ENCODE data around the gene NCOR2.

The NCOR2 gene

DNA sequence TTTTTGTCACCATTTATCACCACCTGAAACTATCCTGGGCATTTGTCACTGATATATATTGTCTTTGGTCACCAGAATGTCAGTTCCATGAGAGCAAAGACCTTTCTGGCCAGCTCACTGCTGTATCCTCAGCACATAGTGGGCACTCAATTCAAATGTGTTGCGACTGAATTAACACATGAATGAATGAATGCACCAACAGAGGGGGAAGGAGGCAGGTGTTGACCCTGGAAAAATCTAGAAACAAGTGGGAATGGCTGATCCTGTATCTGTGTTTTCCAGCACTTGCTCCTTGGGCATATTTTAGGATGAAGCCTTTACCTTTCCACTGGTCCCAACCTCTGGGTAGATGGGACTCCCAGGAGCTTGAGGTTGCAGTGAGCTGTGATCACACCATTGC is 3.4 kb upstream of the NCOR2 start:
- DNase-seq (ENCODE audit: low spot score): no peak
- in situ Hi-C loops (cut with MboI; ENCODE audit: low sequenced_read_pairs, unreplicated experiment): no loop called here

DNA sequence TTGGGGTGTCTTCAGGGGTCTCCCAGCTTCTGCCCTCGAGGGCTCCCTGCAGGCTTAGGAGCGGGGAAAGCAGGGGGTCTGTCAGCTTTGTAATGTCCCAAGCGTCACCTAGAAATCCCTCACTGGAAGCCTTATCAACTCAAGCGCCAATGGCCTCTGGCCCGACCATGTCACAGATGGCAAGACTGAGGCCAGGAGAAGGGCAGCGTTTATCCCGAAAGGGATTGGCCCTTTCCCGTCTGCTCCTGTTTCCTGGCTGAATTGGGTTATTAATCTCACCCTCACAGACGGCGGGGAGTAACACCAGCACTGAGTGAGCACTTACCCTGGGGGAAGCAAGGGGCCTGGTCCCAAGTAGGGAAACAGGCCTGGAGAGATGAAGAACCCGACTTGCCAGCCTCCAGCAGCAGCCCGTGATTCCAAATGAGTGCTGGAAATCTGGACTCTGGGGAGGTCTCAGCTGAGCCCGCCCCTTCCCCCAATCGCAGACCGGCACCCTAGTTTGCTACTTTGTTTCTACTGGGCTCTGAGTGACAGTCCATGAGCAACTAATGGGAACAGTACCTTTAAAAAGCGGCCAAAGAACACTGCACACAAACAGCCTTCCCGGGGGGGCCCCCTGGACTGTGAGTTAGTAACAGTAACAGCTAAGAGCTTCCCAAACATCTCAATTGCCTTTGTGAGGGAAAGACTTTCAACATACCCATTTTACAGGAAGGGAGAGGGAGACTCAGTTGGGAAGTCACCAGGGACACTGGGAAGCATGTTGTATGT is 2.1 kb upstream of the NCOR2 start:
- TF ChIP-seq, protein P1, sequence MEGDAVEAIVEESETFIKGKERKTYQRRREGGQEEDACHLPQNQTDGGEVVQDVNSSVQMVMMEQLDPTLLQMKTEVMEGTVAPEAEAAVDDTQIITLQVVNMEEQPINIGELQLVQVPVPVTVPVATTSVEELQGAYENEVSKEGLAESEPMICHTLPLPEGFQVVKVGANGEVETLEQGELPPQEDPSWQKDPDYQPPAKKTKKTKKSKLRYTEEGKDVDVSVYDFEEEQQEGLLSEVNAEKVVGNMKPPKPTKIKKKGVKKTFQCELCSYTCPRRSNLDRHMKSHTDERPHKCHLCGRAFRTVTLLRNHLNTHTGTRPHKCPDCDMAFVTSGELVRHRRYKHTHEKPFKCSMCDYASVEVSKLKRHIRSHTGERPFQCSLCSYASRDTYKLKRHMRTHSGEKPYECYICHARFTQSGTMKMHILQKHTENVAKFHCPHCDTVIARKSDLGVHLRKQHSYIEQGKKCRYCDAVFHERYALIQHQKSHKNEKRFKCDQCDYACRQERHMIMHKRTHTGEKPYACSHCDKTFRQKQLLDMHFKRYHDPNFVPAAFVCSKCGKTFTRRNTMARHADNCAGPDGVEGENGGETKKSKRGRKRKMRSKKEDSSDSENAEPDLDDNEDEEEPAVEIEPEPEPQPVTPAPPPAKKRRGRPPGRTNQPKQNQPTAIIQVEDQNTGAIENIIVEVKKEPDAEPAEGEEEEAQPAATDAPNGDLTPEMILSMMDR (IDR thresholded peaks at IDR 0.05; ENCODE audit: borderline replicate concordance, control extremely low read depth, extremely low read depth, insufficient read depth, missing control alignments): no peak
- no peak for DNase-seq (ENCODE audit: low spot score)
- in situ Hi-C loops (cut with MboI; ENCODE audit: low sequenced_read_pairs, unreplicated experiment): loop anchor here (10.0 kb wide), 1 partner anchor 195 kb away; no protein-coding TSS in a partner anchor

More for the DNA sequence above, 3.4 kb upstream of the NCOR2 start:
- TF ChIP-seq, protein P1 (IDR thresholded peaks at IDR 0.05; ENCODE audit: borderline replicate concordance, control extremely low read depth, extremely low read depth, insufficient read depth, missing control alignments): no peak

DNA sequence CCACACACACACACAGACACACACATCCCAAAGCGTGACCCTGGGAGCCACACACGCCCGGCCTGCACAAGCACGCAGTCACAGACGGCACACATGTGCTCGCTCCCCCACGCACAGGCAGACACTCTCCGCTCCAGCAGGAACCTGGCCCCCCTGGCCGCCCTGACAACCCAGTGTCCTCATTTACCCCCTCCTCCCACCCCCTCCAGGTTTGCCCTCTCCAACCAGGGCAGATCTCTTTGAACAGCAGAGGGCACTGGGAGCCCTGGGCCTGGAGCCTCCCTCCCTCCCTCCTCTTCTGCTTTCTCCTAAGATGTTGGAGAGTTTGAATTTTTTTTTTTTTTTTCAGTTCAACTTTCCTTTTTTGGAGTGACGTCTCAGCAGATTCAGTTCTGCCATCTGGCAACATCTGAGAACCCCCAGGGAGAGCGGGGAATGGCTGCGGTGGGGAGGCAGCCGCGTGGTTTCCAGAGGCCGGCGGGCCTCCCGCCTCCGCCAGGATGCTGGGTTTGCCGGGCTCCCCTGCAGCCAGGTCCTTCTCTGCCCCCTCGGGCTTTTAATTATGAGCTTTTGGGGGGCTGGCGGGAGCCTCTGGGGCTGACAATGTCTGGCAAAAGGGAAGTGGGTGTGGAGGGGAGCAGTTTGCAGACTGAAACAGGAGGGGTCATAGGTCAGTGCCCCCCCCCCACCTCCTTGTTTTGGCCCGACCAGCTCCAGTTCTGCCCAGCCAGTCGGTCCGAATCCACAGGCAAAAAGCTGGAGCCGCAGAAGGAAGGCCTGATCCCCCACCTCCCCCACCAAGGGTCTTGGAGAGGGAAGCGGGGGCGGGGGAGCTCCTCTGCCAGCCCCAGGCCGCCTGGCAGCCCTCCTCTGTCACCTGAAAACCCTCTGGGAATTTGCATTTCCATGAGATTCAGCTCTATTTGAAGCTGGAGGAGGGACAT is 1.3 kb upstream of the NCOR2 start:
- DNase-seq (ENCODE audit: low spot score): peak; percentile 84
- TF ChIP-seq, protein P1 (IDR thresholded peaks at IDR 0.05; ENCODE audit: borderline replicate concordance, control extremely low read depth, extremely low read depth, insufficient read depth, missing control alignments): peak; percentile 14
- in situ Hi-C loops (cut with MboI; ENCODE audit: low sequenced_read_pairs, unreplicated experiment): loop anchor here (10.0 kb wide), 1 partner anchor 196 kb away; no protein-coding TSS in a partner anchor

DNA sequence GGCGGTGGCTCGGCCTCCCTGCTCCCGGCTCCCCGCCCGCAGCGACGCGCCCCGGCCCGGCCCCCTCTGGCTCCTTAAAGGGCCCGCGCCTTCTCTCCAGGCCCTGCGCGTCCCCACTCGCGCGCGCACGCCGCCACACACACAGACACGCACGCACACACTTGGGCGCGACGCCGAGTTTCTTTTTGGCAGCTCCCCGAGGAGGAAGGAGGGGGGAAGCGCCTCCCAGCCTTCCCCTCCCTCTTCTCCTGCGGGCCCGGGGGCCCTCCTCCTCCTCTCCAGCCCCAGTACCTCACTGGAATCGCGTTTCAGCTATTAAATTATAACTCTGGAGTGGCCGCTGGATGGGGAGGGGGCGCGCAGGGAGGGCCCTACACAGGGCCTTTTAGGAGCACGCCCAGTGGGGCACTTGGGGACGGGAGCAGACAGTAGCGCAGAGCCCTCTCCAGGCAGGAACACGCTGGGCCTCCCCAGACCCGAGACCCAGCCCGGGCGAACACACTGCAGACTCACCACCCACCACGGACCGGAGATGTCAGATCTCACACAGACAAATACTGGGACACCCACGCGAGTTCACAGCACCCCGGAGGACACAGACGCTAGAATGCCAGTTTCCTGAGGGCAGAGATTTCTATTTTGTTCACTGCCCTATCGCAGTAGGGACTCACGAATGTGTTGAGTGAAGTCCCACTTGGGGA is 411 bp upstream of the NCOR2 start:
- TF ChIP-seq, protein P1 (IDR thresholded peaks at IDR 0.05; ENCODE audit: borderline replicate concordance, control extremely low read depth, extremely low read depth, insufficient read depth, missing control alignments): no peak
- DNase-seq (ENCODE audit: low spot score): peak; percentile 96
- in situ Hi-C loops (cut with MboI; ENCODE audit: low sequenced_read_pairs, unreplicated experiment): loop anchor here (10.0 kb wide), 1 partner anchor 197 kb away; no protein-coding TSS in a partner anchor

DNA sequence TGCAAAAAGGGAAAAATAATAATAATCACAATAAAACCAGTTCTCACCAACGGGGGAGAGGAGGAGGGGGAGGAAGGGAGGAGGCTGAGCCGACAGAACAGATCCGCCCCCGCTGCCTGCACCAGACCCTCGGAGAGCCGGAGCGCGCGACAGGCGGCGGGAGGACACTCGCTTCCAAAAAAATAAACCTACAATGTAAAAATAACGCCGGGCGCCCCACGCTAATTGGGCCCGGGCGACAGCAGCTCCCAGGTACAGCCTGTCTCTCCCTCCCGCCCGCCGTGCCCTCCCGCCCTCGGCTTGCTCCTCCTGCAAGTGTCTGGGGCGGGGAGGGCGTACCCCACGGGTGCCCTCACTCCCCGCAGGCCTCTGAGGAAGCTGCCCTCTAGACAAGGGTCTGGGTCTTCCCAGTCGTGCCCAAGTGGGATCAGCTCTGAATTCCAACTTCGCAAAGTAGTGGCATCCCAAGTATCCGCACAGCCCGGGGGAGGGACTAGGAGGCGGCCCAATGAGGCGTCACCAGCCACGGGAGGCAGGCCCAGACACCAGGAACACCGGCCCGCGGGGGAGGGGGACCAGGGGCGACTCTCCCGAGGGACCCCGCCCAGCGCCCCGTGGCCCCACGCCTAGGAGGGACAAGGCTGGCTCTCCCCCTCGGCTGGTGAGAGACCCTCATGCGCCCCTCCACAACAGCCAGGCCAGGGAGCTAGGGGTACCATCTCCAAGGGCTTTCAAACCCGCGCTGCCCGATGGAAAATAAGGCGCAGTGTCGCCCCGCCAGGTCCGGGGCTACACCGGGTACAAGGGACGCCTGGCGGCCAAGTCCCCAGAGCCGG is 1.0 kb downstream of the NCOR2 start:
- DNase-seq (ENCODE audit: low spot score): peak; percentile 82
- in situ Hi-C loops (cut with MboI; ENCODE audit: low sequenced_read_pairs, unreplicated experiment): loop anchor here (10.0 kb wide), 1 partner anchor 198 kb away; no protein-coding TSS in a partner anchor
- TF ChIP-seq, protein P1 (IDR thresholded peaks at IDR 0.05; ENCODE audit: borderline replicate concordance, control extremely low read depth, extremely low read depth, insufficient read depth, missing control alignments): no peak
